ENCODE data around the gene EIF4G1.

Gene EIF4G1

GRCh38 chr3:184305577-184305976 lies 8.8 kb upstream of the EIF4G1 start:
- no peak for DNase-seq (ENCODE audit: low read depth)

GRCh38 chr3:184306341-184306972 lies 7.9 kb upstream of the EIF4G1 start:
- no peak for DNase-seq (ENCODE audit: low read depth)

DNA sequence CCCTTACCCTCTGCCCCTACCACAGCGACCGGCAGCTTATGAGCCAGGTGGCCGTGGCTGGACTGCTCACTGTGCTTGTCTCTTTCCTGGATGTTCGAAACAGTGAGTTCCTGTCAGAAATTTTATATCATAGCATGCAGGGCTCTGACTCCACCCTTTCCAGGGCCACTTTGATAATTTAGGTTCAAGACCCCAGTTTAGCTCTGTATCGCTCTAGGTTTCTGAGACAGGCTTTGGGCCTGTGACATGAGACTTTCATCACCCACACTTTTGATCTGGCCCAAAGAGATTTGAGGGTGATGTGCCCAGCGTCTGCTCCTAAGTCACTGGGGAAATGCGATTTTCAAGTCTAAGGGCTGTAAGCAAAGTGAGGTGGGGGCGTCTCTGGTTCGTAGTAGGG lies 6.5 kb upstream of the EIF4G1 start:
- no peak for DNase-seq (ENCODE audit: low read depth)

- no peak for DNase-seq (ENCODE audit: low read depth)
Measured at GRCh38 chr3:184308744-184309143, 5.7 kb upstream of the EIF4G1 start.

DNA sequence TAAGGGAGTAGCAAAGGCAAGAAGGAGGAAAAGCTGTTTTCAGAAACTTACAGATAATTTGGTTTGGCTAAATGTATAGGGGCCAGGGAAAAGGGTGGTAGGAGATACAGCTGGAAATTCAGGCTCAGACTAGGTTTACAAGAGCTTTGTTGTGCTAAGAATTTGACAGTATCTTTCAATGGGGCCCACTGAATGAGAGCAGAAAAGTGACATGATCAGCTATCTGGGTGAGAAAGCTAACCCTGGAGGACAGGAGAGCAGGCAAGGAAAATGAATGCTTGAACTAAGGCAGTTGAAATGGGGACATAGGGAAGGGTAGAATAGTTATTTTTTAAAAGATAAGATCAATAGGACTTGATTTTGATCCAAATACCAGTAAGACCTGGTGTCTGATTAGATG lies 2.8 kb upstream of the EIF4G1 start:
- no peak for DNase-seq (ENCODE audit: low read depth)

DNA sequence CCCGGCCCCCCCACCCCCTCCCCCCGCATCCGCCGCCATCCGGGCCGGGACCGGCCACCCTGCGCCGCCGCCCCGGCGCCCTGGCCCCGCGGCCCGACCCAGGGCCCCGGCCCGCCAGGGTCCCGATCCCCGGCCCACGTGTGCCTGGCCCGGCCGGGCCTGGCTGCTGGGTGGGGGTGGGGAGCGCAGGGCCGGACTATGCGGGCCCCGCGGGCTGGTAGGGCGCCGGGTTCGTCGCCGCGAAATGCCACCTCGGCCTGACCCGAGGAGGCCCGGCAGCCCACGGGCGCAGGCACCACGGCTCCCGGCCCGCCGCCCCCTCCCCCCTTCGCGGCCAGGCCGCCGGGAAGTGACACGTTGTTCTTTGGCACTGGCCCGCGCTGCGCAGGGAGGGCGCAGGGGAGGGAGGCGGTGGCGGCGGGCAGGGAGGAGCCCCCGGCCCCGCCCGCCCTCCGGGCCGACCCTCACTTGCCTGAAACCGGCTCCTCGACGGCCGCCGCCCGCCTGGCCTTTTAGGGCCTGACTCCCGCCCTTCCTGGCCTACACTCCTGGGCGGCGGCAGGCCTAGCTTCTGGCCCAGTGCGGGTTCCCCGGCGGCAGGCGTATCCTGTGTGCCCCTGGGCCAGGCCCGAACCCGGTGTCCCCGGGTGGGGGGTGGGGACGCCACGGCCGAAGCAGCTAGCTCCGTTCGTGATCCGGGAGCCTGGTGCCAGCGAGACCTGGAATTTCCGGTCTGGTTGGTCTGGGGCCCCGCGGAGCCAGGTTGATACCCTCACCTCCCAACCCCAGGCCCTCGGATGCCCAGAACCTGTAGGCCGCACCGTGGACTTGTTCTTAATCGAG lies 515 bp downstream of the EIF4G1 start:
- peak; percentile 54 for DNase-seq (ENCODE audit: low read depth)

- no peak for DNase-seq (ENCODE audit: low read depth)
Measured at GRCh38 chr3:184315543-184315867, 1.1 kb downstream of the EIF4G1 start.

GRCh38 chr3:184315871-184316661 lies 1.7 kb downstream of the EIF4G1 start:
- no peak for DNase-seq (ENCODE audit: low read depth)

- no peak for DNase-seq (ENCODE audit: low read depth)
Measured at GRCh38 chr3:184316792-184317191, 2.4 kb downstream of the EIF4G1 start.

DNA sequence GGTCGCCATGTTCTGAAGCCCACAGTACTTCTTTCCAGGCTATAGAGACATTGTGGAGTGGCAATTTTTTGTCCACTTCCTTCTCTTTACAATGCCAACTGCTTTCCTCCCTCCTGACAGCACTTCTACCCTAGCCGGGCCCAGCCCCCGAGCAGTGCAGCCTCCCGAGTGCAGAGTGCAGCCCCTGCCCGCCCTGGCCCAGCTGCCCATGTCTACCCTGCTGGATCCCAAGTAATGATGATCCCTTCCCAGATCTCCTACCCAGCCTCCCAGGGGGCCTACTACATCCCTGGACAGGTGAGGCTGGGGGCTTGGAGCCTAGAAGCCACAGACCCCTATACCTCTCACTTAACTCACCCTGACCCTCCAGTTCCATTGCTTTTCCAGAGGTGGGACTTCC lies 2.8 kb downstream of the EIF4G1 start:
- no peak for DNase-seq (ENCODE audit: low read depth)

DNA sequence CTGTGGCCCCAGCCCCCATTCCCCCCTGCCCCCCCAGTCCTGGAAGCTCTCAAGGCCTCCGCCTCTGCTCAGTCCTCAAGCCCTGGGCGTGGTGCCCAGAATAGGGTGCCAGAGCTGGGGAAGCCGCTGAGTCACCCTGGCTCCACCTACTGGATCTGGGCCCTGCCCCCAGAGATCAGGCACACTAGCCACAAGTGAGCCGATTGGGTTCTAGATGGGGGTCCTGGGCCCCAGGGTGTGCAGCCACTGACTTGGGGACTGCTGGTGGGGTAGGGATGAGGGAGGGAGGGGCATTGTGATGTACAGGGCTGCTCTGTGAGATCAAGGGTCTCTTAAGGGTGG lies 5.7 kb downstream of the EIF4G1 start:
- DNase-seq (ENCODE audit: low read depth): peak; percentile 37

DNA sequence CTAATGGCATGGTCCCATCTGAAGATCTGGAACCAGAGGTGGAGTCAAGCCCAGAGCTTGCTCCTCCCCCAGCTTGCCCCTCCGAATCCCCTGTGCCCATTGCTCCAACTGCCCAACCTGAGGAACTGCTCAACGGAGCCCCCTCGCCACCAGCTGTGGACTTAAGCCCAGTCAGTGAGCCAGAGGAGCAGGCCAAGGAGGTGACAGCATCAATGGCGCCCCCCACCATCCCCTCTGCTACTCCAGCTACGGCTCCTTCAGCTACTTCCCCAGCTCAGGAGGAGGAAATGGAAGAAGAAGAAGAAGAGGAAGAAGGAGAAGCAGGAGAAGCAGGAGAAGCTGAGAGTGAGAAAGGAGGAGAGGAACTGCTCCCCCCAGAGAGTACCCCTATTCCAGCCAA lies 7.3 kb downstream of the EIF4G1 start:
- no peak for DNase-seq (ENCODE audit: low read depth)

DNA sequence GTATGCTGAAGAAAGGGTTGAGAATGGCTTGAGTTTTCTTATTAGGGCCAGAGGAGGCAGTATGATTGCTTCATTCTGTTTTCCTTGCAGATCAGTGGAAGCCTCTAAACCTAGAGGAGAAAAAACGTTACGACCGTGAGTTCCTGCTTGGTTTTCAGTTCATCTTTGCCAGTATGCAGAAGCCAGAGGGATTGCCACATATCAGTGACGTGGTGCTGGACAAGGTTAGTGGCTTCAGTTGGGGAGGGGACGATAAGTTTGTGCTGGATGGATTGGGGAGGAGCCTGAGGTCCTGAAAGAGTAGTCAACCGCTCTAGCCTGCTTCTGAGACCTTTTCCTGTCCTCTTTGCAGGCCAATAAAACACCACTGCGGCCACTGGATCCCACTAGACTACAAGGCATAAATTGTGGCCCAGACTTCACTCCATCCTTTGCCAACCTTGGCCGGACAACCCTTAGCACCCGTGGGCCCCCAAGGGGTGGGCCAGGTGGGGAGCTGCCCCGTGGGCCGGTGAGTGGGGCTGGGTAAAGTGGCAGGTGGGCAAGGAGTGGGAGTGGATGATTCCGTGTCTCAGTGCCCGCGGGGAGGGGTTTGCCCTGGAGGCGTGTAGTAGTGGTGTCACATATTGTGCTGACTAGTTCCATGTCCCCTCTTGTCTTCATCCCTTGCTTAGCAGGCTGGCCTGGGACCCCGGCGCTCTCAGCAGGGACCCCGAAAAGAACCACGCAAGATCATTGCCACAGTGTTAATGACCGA lies 8.5 kb downstream of the EIF4G1 start:
- DNase-seq (ENCODE audit: low read depth): no peak

DNA sequence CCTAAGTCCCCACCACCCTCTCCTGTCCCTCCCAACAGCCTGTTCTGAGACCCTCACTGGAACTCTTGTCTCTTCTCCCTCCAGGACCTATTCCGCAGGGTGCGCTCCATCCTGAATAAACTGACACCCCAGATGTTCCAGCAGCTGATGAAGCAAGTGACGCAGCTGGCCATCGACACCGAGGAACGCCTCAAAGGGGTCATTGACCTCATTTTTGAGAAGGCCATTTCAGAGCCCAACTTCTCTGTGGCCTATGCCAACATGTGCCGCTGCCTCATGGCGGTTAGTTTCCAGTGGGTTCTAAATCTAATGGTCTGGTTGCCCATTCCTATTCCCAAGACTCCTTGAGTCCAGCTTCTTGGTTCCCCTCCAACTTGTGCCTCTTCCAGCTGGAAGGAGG lies 9.3 kb downstream of the EIF4G1 start:
- no peak for DNase-seq (ENCODE audit: low read depth)

- no peak for DNase-seq (ENCODE audit: low read depth)
Measured at GRCh38 chr3:184325269-184325668, 10.9 kb downstream of the EIF4G1 start.

GRCh38 chr3:184325715-184326369 lies 11.4 kb downstream of the EIF4G1 start:
- DNase-seq (ENCODE audit: low read depth): no peak

DNA sequence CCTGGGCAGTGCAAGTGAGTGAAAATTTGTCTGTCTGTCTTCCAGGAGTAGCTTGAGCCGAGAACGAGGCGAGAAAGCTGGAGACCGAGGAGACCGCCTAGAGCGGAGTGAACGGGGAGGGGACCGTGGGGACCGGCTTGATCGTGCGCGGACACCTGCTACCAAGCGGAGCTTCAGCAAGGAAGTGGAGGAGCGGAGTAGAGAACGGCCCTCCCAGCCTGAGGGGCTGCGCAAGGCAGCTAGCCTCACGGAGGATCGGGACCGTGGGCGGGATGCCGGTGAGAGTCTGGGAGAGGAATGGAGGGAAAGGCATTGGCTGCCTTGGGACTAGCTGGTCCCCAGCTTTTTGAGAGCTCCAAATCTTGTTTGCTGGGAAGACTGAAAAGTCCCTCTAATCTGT lies 12.8 kb downstream of the EIF4G1 start:
- no peak for DNase-seq (ENCODE audit: low read depth)

DNA sequence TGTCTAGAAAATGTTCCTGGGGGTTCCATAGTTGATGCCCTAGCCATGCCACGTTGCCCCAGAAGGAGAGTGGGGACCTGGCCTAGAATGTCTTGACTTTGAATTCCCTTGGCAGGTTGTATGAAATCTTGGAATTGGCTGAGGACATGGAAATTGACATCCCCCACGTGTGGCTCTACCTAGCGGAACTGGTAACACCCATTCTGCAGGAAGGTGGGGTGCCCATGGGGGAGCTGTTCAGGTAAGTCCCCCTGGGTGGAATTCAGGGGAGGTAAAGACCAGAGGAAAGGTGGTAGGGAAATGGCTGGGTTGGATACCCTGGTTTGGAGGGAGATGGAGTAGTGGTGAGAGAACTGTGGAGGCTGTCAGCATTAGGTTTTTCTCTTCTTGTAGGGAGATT lies 14.1 kb downstream of the EIF4G1 start:
- DNase-seq (ENCODE audit: low read depth): no peak

GRCh38 chr3:184332370-184333090 lies 18.1 kb downstream of the EIF4G1 start:
- DNase-seq (ENCODE audit: low read depth): no peak

GRCh38 chr3:184333190-184333589 lies 18.8 kb downstream of the EIF4G1 start:
- no peak for DNase-seq (ENCODE audit: low read depth)

DNA sequence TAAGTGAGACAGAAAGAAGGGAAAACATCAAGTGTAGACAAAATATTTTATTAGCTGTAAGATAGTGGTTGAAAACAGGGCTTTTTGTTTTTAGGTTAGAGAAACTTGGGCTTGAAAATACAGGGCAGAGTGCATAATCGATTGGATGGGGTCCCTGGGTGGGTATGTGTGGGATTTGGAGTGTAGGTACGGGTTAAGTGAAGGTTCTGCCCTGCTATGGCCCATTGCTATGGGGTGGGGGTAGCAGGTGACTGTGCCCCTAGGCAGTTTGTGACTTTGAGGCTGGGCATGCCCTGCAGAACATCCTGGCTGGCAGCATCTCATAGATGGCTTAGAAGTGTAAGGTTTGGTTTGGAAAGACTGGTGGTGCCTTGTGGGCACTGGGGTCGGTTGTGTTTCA lies 19.3 kb downstream of the EIF4G1 start:
- no peak for DNase-seq (ENCODE audit: low read depth)

Measured in stimulated activated CD8-positive, alpha-beta memory T cell treated with anti-CD3 and anti-CD28 coated beads, Interleukin-4, amount 100 ng/mL, for 24 hours (primary cell).